ENCODE data around the gene HDAC9. TPM values are rescaled to one million over a fixed set of nuclear protein-coding genes. Genes with fewer than 3 reads are reported as not detected.
"Not testable (repeated sequence)": the region's sequence is repeated elsewhere in the genome, so short reads cannot be mapped to it uniquely, and the experiment has no call there.

Gene HDAC9
- total RNA-seq, 2 donors from 2014 or later = 8.3 to 31.9 TPM

- no peaks in the 10 kb centered on the region for H3K27me3 ChIP-seq (replicated peaks; ENCODE audit: insufficient read depth)
- DNase-seq (ENCODE audit: low spot score) = no peak
- TF ChIP-seq POLR2A (IDR thresholded peaks at IDR 0.05) (no peak), CTCF (IDR thresholded peaks at IDR 0.05) (no peak), POLR2AphosphoS5 (IDR thresholded peaks at IDR 0.05) (no peak)
- H3K9me3 ChIP-seq = no peaks in the 10 kb centered on the region
- 75% methylated on average over 18 of the region's 18 CpGs for whole genome bisulfite sequencing
- intact Hi-C loops (cut with DNase I) = no loop called here
- no peak overlapping the region for H3K27ac ChIP-seq
- no peak overlapping the region for H3K4me3 ChIP-seq
- no peaks in the 10 kb centered on the region for H3K4me1 ChIP-seq (replicated peaks)
- H3K36me3 ChIP-seq = no peaks in the 10 kb centered on the region
Measured at GRCh38 chr7:18727115-18727870, 231.7 kb downstream of the HDAC9 start.

- WGBS = 77% methylated on average over 2 of the region's 2 CpGs
- H3K4me1 ChIP-seq (replicated peaks); H3K27me3 ChIP-seq (replicated peaks; ENCODE audit: insufficient read depth); H3K9me3 ChIP-seq; intact Hi-C loops (cut with DNase I); H3K36me3 ChIP-seq; H3K4me3 ChIP-seq; DNase-seq (ENCODE audit: low spot score); H3K27ac ChIP-seq: not testable (repeated sequence)
Measured at GRCh38 chr7:18736012-18736411, 240.5 kb downstream of the HDAC9 start.

GRCh38 chr7:18740579-18740988 is 245.0 kb downstream of the HDAC9 start:
- intact Hi-C loops (cut with DNase I) = no loop called here
- Histone ChIP-seq H3K9me3 (no peaks in the 10 kb centered on the region), H3K36me3 (no peaks in the 10 kb centered on the region), H3K4me1 (replicated peaks) (no peaks in the 10 kb centered on the region), H3K27ac (no peak overlapping the region), H3K27me3 (replicated peaks; ENCODE audit: insufficient read depth) (no peaks in the 10 kb centered on the region), H3K4me3 (no peak overlapping the region)
- no peak for DNase-seq (ENCODE audit: low spot score)
- TF ChIP-seq CTCF (IDR thresholded peaks at IDR 0.05) (no peak), POLR2AphosphoS5 (IDR thresholded peaks at IDR 0.05) (no peak), POLR2A (IDR thresholded peaks at IDR 0.05) (no peak)

- Histone ChIP-seq H3K4me1 (replicated peaks) (no peaks in the 10 kb centered on the region), H3K4me3 (no peak overlapping the region), H3K27me3 (replicated peaks; ENCODE audit: insufficient read depth) (no peaks in the 10 kb centered on the region), H3K9me3 (no peaks in the 10 kb centered on the region), H3K27ac (no peak overlapping the region), H3K36me3 (no peaks in the 10 kb centered on the region)
- intact Hi-C loops (cut with DNase I) = no loop called here
- WGBS = 81% methylated on average over 3 of the region's 3 CpGs
- no peak for DNase-seq (ENCODE audit: low spot score)
- TF ChIP-seq POLR2A (IDR thresholded peaks at IDR 0.05) (no peak), CTCF (IDR thresholded peaks at IDR 0.05) (no peak), POLR2AphosphoS5 (IDR thresholded peaks at IDR 0.05) (no peak)
Measured at GRCh38 chr7:18753972-18754610, 258.5 kb downstream of the HDAC9 start.

- Histone ChIP-seq H3K4me1 (replicated peaks) (no peaks in the 10 kb centered on the region), H3K27ac (no peak overlapping the region), H3K4me3 (no peak overlapping the region), H3K27me3 (replicated peaks; ENCODE audit: insufficient read depth) (no peaks in the 10 kb centered on the region), H3K36me3 (no peaks in the 10 kb centered on the region), H3K9me3 (no peaks in the 10 kb centered on the region)
- DNase-seq (ENCODE audit: low spot score) = no peak
- 45% methylated on average over 2 of the region's 2 CpGs for WGBS
- TF ChIP-seq POLR2AphosphoS5 (IDR thresholded peaks at IDR 0.05) (no peak), CTCF (IDR thresholded peaks at IDR 0.05) (no peak), POLR2A (IDR thresholded peaks at IDR 0.05) (no peak)
- intact Hi-C loops (cut with DNase I) = no loop called here
Measured at GRCh38 chr7:18754766-18755165, 259.2 kb downstream of the HDAC9 start.

All from prostate gland (tissue), 2 donors.